HG03103 (cell line): Measurements from ENCODE around the gene RNU2-1.
"Not testable (repeated sequence)": the region's sequence is repeated elsewhere in the genome, so short reads cannot be mapped to it uniquely, and the experiment has no call there.

Source experiments
- ATAC-seq: cut with Tn5 transposase; IDR thresholded peaks from one replicate; pipeline ENCODE4 v1.9.1; 2021; ENCODE audit warnings: low read depth; ENCODE audit not compliant: unreplicated experiment

The RNU2-1 gene

DNA sequence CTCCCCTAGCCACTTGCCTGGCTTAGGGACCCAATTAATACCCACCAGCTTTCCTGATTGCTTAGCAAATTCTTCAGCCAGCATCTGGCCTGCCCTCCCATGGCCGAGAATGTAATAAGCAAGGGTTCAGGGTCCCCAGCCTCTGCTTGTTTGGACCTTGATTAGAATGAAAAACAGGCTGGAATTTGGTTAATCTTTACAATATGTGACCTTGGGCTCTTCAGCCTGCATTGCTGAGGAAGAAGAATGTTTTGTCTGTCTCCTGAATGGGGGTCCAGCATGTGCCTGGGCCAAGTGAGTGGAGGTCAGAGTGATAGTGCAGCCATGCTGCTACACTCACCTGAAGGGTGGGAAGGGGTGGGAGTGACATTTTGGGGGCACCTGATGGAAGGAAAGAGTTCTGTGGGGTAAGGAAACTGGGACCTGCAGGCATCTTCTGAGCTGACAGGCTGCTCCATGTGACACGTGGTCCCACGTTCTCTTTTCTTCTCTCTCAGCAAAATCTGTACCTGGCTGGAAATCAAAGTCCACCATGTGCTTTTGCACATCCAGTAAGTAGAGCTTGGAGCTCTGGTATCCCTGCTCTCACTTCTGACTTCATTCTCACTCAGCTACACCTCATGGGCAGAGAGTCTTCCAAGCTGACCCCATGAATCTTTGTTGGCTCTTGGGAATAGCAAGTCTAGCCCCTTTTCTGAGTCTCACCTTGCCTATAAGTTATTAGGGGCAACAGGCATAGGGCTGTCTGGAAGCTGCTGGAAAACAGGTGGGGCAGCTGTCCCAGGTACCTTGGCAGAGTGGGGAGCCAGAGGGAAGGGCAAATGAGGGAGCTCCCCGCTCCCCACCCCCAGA is 16.8 kb downstream of the RNU2-1 start:
- ATAC-seq, result no peak

DNA sequence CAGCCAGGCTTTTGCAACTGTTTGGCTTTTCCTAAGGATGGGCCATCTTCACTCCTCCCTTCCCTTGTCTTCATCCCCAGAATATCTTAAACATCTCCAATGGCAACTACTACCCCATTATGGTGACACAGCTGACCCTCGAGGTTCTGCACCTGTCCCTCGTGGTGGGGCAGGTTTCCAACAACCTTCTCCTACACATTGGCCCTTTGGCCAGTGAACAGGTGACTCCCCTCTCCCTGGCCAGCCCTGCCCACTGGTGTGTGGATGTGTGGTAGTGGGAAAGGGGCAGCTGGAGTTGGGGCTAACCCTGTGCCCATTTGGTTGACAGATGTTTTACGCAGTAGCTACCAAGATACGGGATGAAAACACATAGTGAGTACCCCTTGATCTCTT is 17.4 kb downstream of the RNU2-1 start:
- no peak for ATAC-seq

DNA sequence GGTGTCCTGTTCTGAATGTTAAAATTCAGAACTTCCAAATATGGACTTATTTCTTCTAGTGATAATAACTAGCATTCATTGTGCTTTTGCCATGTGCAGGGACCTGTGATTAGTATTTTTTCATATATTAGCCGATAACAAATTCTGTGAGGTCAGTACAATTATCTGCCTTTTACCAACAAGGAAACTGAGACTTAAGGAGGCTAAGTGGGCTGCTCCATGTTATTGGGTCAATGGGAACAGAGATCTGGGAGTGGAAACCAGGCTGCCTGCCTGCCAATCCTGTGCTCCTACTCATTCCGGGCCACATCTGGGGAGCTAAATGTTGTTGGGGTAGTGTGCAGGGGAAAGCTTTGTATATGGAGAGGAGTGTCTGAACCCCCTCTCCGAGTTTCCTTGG is 18.4 kb downstream of the RNU2-1 start:
- ATAC-seq, result no peak

DNA sequence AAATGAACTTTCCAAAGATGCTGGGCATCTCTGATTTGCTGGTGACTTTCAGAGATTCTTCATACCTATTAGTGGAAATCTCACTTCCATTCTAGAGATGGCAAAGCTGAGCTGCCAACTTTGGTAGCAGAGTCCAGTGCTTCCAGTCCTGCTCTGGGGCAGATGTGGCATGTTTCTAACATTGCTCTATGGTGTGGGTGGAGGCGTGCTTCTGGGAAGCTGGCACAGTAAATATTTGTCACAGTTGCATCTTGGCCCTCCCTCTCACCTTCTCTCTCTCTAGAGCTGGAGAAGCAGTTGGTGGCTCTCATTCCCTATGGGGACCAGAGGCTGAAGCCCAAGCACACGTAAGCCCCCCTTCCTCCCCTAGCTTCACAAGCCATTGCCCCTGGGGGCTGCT is 20.2 kb downstream of the RNU2-1 start:
- no peak for ATAC-seq

DNA sequence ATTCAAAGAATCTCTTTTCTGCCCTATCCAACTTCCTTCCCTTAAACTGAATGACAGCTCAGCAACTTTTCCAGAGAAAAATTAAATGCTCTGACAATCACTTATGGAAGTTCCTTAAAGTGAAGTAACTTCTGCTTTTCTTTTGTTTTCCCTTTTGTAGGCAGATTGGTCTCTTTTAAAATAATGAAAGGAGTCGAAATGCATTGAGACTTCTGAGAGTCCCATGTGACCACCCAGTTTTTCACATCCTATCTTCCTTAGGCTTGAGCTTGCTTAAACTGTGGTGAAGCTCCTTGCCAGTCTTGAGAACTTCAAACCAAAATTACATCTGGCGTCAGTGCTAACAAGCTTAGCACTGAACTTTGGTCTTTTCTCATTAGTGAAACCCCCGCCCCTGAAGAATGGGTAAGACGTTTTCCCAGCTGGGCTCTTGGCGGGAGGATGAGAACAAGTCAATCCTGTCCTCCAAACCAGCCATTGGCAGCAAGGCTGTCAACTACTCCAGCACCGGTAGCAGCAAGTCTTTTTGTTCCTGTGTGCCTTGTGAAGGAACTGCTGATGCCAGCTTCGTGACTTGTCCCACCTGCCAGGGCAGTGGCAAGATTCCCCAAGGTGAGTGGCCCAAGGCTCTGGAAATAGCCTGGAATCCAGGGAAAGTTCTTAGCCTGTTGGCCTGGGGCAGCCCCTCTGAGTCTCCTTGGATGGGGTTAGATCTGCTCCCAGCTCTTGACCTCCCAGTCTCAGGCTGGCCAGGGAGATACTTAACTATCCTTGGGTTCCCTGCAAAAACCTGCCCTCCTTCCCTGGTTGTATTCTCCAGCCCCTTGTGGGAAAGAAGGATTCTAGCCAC is 20.9 kb downstream of the RNU2-1 start:
- no peak for ATAC-seq

DNA sequence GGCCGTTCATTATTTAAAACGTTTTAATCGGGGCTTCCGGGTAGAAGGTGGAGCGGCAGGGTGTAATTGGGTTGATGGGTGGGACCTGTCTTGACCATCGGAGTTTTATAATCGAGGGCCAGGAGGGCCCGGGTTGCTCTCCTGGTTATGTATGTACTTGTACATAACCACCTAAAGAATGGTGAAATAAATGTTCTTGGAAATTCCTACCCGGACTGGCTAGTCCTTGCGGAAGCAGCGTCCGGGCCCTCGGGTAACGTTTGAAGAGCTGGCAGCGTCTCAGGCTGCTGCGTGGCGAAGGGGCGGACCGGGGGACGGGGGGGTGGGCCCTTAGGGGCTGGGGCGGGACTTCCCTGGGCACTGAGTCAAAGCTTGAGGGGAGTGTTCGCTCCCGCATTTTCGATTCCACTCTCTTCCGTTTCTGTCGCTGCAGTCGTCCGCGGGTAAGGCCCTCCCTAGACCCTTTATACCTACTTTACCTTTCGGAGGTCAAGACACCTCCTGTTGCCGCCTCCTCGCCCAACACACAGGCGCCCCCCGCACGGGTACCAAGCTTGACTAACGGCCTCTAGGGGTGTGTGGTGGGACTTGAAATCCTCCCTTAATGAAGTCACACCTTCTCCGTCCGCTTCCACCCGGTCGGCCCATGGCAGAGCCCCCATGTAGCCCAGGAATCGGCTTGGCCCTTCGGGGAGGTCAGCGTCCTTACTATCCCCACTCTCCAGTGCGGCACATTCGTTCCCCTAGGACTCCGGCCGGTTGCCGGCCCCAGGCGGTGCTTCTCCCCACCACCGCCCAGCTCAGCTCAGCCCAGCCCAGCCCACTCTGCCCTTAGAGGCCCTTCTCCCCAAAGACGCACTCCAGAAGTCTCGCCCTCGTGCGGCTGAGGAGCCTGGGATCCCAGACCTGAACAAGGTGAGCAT is 22.0 kb downstream of the RNU2-1 start, which contains the start of gene TMEM106A:
TMEM106A (plus strand) TSS at position 396 of the 923 bp plus-strand sequence. CDS start 1,167 bp downstream, outside the sequence.
- ATAC-seq, result peak; percentile 64

DNA sequence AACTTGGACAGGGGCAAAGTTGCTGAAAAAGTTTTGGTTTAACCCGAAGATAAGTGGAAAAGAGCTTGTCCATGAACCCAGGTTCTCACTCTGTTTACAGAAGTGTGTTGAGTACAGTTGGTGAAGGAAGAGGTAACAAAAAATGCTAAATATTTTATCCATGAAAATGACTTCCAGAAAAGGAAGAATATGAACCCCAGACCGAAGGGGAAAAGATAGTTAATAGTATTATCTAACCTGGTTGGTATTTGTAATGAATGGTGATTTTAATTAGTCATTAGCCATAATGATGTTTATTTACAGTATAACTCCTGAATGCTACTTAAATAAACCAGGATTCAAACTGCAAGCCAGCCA is 22.7 kb downstream of the RNU2-1 start:
- no peak for ATAC-seq

DNA sequence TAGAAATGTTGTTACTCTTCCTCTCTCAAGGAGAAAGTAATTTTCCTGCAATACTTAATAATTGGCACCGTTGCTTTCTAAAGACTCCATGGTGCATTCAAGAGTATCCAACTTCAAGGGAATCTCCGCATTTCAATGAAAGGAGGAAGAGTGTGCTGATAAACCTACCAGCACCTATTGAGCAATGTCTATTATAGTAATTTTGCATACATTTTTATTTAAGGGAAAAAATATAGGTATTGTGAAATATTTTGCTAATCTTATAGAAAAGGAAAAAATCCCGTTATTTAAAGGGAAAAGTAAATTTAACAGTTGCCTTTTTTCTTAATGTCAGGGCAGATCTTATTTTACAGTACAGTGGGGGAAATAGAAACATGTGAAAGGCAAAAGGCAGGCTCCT is 23.2 kb downstream of the RNU2-1 start:
- ATAC-seq, result no peak

DNA sequence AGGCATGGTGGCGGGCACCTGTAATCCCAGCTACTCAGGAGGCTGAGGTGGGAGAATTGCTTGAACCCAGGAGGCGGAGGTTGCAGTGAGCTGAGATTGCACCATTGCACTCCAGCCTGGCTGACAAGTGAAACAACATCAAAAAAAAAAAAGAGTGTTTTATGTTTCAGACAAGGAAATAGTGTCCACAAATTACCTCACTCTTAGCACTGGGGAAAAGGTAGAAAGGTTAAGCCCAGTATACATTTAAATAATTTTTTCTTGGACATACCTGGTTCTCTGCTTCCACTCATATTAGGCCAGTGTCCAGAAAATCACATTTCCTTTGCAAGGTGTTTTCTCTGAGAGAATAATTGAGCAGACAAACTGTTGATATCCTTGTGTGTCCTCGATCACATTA is 30.8 kb downstream of the RNU2-1 start:
- ATAC-seq, result not testable (repeated sequence)

DNA sequence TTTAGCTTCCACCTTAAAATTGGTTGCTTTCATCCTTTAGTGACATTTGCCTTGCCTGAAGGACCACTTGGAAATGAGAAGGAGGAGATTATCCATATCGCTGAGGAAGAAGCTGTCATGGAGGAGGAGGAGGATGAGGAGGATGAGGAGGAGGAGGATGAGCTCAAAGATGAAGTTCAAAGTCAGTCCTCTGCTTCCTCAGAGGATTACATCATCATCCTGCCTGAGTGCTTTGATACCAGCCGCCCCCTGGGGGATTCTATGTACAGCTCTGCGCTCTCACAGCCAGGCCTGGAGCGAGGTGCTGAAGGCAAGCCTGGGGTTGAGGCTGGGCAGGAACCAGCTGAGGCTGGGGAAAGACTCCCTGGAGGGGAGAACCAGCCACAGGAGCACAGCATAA is 33.6 kb downstream of the RNU2-1 start:
- no peak for ATAC-seq

DNA sequence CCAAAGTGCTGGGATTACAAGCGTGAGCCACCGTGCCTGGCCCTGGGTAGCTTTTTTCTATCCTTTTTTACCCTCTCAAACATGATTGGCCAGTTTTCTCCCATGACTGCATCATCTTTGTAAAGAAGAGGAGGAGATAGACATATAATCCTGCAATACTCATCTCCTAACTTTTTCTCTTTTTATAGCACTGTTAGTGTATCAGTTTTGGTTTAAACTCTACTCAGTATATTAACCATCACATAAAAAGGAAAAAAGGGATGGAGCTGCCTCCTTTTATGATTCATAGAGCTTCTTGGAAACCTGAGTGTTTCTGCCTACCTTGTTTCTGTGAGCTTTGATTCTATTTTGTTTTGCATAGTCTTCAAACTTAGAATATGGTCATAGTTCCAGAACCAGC is 34.1 kb downstream of the RNU2-1 start:
- ATAC-seq, result no peak

DNA sequence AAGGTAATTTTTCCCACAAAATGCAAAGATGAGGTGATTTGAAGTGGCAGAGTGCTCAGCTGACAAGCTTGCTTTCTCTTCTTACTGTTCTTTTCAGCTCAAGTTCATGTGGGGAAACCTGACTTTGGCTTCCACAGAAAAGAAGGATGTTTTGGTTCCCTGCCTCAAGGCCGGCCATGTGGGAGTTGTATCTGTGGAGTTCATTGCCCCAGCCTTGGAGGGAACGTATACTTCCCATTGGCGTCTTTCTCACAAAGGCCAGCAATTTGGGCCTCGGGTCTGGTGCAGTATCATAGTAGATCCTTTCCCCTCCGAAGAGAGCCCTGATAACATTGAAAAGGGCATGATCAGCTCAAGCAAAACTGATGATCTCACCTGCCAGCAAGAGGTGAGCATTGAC is 40.5 kb downstream of the RNU2-1 start:
- no peak for ATAC-seq

DNA sequence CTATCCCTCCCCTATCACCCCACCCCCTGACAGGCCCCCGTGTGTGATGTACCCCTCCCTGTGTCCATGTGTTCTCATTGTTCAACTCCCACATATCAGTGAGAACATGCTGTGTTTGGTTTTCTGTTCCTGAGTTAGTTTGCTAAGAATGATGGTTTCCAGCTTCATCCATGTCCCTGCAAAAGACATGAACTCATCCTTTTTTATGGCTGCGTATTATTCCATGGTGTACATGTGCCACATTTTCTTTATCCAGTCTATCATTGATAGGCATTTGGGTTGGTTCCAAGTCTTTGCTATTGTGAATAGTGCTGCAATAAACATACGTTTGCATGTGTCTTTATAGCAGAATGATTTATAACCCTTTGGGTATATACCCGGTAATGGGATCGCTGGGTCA is 47.1 kb downstream of the RNU2-1 start:
- ATAC-seq, result not testable (repeated sequence)

DNA sequence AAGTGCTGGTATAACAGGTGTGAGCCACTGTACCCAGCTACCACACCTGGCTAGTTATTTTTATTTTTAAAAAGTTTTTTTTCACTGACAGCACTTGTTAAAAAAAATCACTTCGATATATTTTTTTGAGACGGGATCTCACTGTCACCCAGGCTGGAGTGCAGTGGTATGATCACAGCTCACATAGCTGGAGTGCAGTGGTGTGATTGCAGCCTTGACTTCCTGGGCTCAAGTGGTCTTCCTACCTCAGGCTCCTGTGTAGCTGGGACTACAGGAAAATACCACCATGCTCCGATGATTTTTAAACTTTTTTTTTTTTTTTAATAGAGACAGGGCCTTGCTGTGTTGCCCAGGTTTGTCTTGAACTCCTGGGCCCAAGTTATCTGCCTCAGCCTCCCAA is 49.9 kb downstream of the RNU2-1 start:
- no peak for ATAC-seq
